KMS-11 (cell line): ENCODE measurements around the gene FOXP1.

ENCODE experiments used
- H2AFZ ChIP-seq: fragments of 200-600 bp; sonication (generic); 2 replicates; pipeline ENCODE4 v1.6.1; 2016; ENCODE audit warnings: antibody characterized with exemption, mixed run types, low read depth
- H3K27ac ChIP-seq: fragments of 200-600 bp; sonication (generic); 2 replicates; pipeline ENCODE4 v1.6.1; 2016; ENCODE audit warnings: mild to moderate bottlenecking, mixed run types
- H3K27me3 ChIP-seq: fragments of 200-600 bp; sonication (generic); 2 replicates; pipeline ENCODE4 v1.6.1; 2017; ENCODE audit warnings: mild to moderate bottlenecking, low read depth, mixed run types, moderate library complexity; ENCODE audit not compliant: insufficient read depth
- H3K36me3 ChIP-seq: fragments of 200-600 bp; sonication (generic); 2 replicates; pipeline ENCODE4 v1.6.1; 2017; ENCODE audit warnings: mild to moderate bottlenecking, mixed run types; ENCODE audit not compliant: insufficient read depth
- H3K4me1 ChIP-seq: fragments of 200-600 bp; sonication (generic); 2 replicates; pipeline ENCODE4 v1.6.1; 2016; ENCODE audit warnings: mild to moderate bottlenecking, low read depth, mixed run types; ENCODE audit not compliant: poor library complexity, severe bottlenecking
- H3K4me2 ChIP-seq: fragments of 200-600 bp; sonication (generic); 2 replicates; pipeline ENCODE4 v1.7.0; 2016; ENCODE audit warnings: mild to moderate bottlenecking, mixed run types
- H3K4me3 ChIP-seq: fragments of 200-600 bp; sonication (generic); IDR thresholded peaks from 2 replicates; pipeline ENCODE4 v1.6.1; 2017; ENCODE audit warnings: low read depth, low read length, mixed read lengths; ENCODE audit not compliant: insufficient read depth
- H3K79me2 ChIP-seq: fragments of 200-600 bp; sonication (generic); 2 replicates; pipeline ENCODE4 v1.6.1; 2016; ENCODE audit warnings: low read depth, mixed run types; ENCODE audit not compliant: insufficient read depth
- H3K9ac ChIP-seq: fragments of 200-600 bp; sonication (generic); 2 replicates; pipeline ENCODE4 v1.6.1; 2016; ENCODE audit warnings: mild to moderate bottlenecking, mixed run types
- H4K20me1 ChIP-seq: fragments of 200-600 bp; sonication (generic); 2 replicates; pipeline ENCODE4 v1.6.1; 2016; ENCODE audit warnings: mild to moderate bottlenecking, mixed run types; ENCODE audit not compliant: insufficient read depth
- TF ChIP-seq, protein P1 (sequence below): fragments of 200-600 bp; sonication (generic); conservative IDR thresholded peaks from 2 replicates; pipeline ENCODE4 v1.6.1; 2017; ENCODE audit warnings: low read depth, mild to moderate bottlenecking, antibody characterized with exemption, low read length, moderate library complexity, mixed read lengths

Gene FOXP1

GRCh38 chr3:71551311-71551919, 32.1 kb downstream of the FOXP1 start:
- no peaks in the 10 kb centered on the region for H3K27me3 ChIP-seq
- no peaks in the 10 kb centered on the region for H3K4me1 ChIP-seq
- no peaks in the 10 kb centered on the region for H3K36me3 ChIP-seq
- H4K20me1 ChIP-seq = no peaks in the 10 kb centered on the region
- no peak overlapping the region for H3K9ac ChIP-seq
- no peak overlapping the region for H3K4me2 ChIP-seq
- no peak overlapping the region for H3K4me3 ChIP-seq
- H2AFZ ChIP-seq = no peak overlapping the region
- TF ChIP-seq, protein P1, sequence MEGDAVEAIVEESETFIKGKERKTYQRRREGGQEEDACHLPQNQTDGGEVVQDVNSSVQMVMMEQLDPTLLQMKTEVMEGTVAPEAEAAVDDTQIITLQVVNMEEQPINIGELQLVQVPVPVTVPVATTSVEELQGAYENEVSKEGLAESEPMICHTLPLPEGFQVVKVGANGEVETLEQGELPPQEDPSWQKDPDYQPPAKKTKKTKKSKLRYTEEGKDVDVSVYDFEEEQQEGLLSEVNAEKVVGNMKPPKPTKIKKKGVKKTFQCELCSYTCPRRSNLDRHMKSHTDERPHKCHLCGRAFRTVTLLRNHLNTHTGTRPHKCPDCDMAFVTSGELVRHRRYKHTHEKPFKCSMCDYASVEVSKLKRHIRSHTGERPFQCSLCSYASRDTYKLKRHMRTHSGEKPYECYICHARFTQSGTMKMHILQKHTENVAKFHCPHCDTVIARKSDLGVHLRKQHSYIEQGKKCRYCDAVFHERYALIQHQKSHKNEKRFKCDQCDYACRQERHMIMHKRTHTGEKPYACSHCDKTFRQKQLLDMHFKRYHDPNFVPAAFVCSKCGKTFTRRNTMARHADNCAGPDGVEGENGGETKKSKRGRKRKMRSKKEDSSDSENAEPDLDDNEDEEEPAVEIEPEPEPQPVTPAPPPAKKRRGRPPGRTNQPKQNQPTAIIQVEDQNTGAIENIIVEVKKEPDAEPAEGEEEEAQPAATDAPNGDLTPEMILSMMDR = no peak
- H3K27ac ChIP-seq = no peak overlapping the region
- no peaks in the 10 kb centered on the region for H3K79me2 ChIP-seq

DNA sequence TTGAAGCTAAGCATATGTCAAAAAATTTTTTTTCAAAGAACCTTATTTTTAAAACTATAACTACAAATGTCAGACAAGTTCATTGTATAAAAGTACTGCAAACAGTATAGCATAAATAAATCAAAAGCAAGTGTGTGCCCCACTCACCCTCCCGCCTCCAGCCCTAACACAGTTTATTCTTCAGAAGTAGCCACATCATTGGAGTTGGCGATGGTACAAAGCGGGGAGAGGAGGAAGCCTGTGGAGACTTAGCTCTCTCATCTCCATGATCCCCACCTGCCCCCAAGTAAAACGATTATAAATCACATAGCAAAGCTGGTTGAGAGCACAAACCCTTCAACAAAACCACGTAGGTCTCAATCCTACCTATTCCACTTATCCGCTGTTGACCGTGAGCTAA, 33.6 kb downstream of the FOXP1 start:
- Histone ChIP-seq H3K9ac (no peak overlapping the region), H3K27ac (no peak overlapping the region), H2AFZ (no peak overlapping the region), H3K4me2 (no peak overlapping the region), H3K36me3 (no peaks in the 10 kb centered on the region), H3K4me3 (no peak overlapping the region), H3K4me1 (no peaks in the 10 kb centered on the region), H4K20me1 (no peaks in the 10 kb centered on the region), H3K27me3 (no peaks in the 10 kb centered on the region), H3K79me2 (no peaks in the 10 kb centered on the region)
- TF ChIP-seq, protein P1 = no peak

GRCh38 chr3:71548705-71549384, 34.7 kb downstream of the FOXP1 start:
- H3K36me3 ChIP-seq = no peaks in the 10 kb centered on the region
- TF ChIP-seq, protein P1 = no peak
- H4K20me1 ChIP-seq = no peaks in the 10 kb centered on the region
- H3K79me2 ChIP-seq = no peaks in the 10 kb centered on the region
- H2AFZ ChIP-seq = no peak overlapping the region
- no peaks in the 10 kb centered on the region for H3K27me3 ChIP-seq
- no peak overlapping the region for H3K9ac ChIP-seq
- no peak overlapping the region for H3K4me3 ChIP-seq
- no peak overlapping the region for H3K4me2 ChIP-seq
- H3K4me1 ChIP-seq = no peaks in the 10 kb centered on the region
- H3K27ac ChIP-seq = no peak overlapping the region

- TF ChIP-seq, protein P1 = no peak
- Histone ChIP-seq H3K4me1 (no peaks in the 10 kb centered on the region), H2AFZ (no peak overlapping the region), H3K79me2 (no peaks in the 10 kb centered on the region), H3K4me2 (no peak overlapping the region), H3K9ac (no peak overlapping the region), H3K4me3 (no peak overlapping the region), H3K27ac (no peak overlapping the region), H3K36me3 (no peaks in the 10 kb centered on the region), H3K27me3 (no peaks in the 10 kb centered on the region), H4K20me1 (no peaks in the 10 kb centered on the region)
Measured at GRCh38 chr3:71547249-71548198, 36.0 kb downstream of the FOXP1 start.
